NCI-H460 (cell line): ENCODE data around the gene TRAPPC12. TPM values are rescaled to one million over a fixed set of nuclear protein-coding genes. Genes with fewer than 3 reads are reported as not detected.
A peak's percentile ranks its signal among the peaks of the same experiment; 100 is the strongest.

Experiments used
- DNase-seq: peaks from one replicate; pipeline ENCODE4 v3.0.0-alpha.2; 2016; ENCODE audit warnings: low read depth; ENCODE audit errors: extremely low read depth
- total RNA-seq: library from RNA; depleted of rRNA; stranded (reverse); fragments of >200 nt; shearing (Covaris generic); gene quantifications from 2 replicates; pipeline ENCODE4 v1.2.3, GENCODE V29; 2014

Gene TRAPPC12
- total RNA-seq, 1 experiment from 2014 or later: 60.8 TPM

DNA sequence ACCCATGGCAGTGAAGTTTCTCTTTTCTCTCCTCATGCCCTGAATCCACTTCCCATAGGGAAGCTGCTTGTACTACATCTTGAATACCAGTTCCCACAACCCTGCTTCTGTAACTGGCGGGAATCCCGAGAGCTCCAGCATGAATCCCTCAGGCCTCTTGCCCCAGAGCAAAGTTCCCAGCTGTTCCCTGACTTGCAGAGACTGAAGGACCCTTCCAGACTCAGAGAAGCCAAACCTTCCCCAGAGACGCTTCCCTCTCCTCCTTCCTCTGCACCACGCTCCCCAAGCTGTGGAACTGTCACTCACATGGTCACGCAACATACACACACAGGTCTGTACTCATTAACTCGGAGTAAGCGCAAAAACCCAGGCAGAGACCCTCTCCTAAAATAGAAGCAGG lies 26.4 kb downstream of the TRAPPC12 start:
- no peak for DNase-seq

DNA sequence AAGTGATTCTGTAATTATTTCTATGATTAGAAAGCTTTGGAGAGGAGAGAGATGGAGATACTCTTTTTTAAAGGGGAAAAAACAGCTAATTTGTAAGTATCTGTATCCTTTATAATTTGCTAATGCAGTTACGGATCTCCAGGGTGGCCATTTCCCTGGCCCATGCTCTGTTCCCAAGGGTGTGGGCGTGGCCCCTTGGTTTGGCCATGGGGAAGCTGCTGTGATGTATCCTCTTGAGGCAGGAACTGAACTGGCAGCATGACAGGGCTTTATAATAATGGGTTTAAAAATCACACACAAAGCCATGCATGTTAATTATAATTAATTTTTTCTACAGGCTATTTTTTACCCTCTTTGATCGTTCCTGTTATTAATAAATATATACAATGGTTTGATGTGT lies 27.0 kb downstream of the TRAPPC12 start:
- no peak for DNase-seq

DNA sequence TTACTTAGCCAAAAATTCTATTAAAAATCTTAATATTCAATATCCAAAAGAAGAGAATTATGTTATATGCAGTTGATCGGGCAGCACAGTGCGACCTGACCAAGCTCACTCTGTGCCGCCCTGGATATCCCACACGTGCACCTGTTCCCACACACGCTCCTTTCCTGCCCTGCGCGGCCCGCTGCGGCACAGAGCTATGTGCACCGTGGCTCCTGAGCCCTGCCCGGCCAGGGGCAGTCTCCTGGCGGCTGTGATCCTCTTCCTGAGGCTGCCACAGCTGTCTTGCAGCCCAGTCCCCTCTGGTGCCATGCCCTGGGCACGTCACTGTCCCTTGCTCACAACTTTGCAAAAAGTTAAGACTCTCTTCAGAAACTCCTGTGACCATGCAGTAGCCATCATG lies 29.3 kb downstream of the TRAPPC12 start:
- DNase-seq: no peak

DNA sequence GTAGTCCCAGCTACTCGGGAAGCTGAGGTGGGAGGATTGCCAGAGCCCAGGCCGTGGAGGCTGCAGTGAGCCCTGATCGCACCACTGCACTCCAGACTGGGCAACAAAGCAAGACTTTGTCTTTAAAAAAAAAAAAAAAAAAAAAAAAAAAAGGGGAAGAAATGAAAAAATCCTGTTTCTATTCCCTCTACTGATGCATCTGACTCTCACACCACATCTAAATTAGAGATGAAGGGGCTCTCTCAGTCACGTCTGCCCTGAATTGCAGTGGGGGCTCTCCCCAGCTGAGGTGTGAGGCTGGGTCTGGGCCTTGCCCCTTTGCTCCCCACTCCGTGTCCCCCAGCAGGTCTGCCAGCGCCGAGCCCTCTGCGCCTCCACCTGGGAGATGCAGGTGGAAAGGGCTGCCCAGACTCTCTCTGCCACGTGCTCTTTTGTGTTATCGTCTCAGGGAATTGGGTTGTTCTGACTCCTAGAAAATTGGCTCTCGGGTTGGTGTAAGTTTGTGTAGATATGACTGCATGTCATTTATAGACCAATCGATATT lies 30.2 kb downstream of the TRAPPC12 start:
- DNase-seq: no peak

DNA sequence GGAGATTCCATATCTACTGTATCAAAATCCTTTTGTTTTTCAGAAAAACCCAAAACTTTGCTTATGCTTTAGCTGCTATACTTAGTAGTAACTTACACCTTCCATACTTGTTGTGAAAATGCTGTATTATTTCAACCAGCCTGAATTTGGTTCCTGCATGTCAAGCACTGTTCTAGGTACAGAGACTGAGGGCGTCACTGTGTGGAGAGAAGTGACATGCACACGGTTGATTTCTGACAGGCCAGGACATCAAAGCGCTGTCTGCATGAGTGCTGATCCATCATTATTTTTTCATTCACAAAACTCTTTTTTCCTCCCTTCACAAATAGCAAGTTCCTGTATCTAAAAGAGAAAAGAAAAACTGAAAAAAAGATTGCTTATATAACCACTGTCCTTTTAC lies 31.6 kb downstream of the TRAPPC12 start:
- no peak for DNase-seq

DNA sequence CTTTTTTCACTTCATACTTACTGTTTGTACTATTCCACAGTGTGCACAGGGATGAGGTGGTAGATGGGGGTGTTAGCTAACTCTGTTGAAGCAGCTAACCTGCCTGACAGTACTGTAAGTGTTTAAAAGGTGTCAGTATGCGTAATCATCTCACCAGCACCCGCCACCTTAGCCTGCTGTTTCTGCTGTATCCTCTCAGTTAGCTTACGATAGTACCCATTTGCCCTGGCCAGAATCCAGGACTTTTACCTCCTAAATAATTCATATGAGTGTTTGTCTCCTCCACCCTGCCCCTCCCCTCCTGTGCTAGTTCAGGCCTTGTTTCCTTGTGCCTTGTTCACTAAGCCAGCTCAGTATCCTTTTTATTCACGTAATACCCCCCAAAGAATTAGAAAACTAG lies 34.2 kb downstream of the TRAPPC12 start:
- no peak for DNase-seq

DNA sequence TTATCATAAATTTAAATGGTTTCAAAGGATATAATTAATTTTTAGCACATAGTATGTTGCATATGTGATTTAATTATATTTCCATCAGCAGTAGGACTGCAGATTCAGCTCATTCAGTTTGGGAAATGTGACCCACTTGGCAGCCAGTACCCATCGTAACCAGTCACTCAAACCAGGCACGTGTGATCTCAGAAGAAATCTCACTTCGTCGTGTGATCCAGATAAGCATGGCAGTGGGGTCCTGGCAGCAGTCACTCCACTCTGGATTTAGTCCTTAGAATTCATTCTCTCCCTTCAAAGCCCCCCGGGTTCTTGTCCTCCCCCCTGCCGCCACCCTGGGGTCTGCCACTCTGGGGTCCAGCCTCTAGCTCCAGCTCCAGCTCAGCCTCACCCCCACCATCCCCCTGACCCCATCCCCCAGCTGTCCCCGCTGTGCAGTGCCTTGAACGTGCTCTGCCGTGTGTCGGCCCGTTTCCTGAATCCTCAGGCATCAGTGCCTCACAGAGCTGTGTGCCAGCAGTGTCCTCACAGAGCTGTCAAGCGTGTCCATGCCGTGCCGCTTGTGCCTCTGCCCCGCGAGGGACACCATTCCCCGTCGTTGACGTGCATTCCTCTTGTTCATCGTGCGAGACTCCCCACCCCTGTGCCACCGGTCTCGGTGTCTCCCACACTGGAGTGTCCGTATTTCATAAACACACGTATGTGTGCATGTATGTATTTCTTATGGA lies 34.8 kb downstream of the TRAPPC12 start:
- no peak for DNase-seq

DNA sequence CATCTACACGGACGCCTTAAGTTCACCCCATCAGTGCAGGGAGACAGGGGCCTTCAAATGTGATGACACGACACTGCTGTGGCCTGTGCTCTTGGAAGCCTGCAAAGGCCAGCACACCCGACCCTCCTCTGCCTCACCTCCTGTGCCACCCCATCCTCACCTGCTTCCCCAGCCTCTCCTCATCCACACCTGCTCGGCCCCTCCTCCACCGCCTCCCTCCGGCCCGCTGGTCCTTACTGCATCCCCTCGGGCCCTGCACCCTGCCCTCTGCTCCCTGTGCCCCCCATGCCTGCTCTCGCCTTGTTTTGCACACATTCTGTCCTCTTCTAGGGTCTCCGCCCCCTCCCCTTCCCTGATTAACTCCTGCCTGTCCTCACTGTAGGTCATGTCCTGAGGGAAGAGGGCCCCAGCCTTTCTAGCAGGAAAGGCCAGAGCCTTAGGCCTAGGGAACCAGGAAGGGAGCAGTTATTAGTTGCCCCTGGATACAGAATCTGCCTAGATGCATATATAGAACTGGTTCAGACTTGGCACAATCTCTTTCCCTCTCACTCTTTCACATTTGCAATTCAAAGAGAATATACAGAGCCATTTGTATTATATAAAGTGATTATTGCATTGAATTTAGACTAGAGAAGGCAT lies 39.4 kb downstream of the TRAPPC12 start:
- DNase-seq: no peak

DNA sequence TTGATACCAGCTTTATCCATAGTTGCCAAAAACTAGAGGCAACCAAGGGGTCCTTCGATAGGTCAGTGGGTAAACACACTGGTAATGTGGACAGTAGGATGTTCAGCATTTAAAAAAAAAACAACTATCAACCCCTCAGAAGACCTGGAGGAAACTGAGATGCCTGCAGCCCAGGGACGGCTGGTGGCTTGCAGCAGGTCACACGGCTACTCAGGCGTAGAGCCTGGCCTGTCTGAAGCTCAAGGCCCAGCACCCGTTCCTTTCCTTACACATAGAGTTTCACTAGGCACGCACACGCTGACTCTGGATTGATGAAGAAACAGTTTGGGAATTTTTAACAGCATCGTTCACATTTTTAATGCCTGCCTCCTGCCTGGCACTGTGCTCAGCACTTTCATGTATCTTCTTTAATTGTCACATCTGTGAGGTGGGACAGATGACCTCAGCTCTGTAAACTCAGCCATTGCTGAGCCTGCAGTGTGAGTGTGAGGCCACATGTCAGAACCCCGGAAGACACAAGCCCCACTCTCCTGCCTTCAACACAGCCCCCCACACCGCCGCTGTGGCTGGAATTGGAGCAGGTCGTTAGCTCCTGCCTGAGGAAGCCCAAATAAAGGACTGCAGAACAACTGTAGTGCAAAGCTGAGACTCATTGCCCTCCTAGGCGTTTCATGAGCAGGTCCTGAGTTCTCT lies 40.7 kb downstream of the TRAPPC12 start:
- no peak for DNase-seq

DNA sequence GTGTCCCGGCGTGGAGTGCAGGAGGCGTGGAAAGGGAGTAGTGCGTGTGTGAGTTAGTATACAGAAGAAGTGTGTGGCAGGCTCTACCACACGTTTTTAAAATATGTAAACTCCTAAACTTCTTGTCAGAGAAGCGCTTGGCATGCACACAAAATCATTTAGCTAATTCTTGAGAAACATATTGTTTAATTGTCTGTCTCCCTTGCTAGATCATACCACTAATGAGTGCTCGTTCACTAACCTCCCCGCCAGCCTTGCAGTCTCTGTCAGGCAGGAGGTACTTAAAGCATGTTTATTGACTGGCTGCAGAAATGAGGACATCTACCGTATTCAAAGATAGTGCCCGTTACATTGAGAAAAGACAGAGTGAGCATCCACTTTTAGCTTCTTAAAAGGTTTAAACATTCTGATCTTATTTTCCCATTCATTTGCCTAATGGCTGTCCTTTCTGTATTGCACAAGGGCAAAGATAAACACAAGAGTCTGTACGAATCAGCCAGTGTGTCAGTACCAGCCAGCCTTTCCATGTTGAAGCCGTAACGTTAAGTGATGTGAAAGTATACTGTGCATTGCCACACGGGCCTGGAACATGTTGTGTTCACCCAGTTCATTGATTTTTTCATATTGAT lies 41.4 kb downstream of the TRAPPC12 start:
- no peak for DNase-seq

DNA sequence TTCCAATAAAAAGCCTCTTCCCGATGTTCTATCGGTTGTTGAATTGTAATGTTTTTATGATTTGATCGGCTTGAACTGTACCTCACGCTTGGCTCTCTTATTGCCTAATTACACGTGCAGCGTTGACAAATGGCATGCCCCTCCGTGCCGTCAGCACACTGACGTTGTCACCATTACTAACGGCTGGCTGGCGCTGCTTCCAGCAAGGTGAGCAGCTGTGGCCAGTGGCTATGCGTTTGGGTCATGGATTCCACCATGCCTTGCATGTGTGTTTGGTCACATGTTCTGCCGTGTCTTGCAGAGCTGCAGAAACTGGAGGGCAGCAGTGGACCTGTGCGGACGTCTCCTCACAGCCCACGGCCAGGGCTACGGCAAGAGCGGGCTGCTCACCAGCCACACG lies 42.1 kb downstream of the TRAPPC12 start:
- no peak for DNase-seq

DNA sequence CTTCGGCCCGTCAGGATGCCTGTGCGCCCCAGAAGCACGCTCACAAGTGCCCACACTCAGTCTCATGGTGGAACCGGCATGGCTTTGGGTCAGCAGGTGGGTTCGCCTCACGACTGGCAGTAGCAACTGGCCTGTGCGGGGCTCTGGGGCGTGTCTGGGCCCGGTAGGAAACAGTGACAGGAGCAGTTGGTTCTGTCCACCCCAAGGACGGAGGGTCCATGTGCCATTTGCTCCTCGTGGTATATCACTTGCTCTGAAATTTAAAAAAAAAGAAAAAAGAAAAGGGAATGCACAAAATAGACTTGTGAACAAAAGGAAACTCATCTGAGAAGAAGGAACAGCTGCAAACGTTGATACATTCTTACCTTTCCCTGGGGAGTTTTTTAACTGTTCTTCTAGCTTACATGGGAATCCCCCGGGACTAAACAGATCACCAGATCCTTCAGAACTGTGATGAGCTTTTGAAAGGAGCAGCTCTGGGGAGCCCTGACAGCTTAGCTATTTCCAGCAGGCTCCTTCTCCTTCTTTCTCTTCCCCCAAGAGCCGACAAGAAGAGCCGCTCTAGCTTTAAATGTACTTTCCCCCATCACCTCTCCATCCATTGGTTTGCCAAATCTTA lies 42.8 kb downstream of the TRAPPC12 start:
- no peak for DNase-seq

DNA sequence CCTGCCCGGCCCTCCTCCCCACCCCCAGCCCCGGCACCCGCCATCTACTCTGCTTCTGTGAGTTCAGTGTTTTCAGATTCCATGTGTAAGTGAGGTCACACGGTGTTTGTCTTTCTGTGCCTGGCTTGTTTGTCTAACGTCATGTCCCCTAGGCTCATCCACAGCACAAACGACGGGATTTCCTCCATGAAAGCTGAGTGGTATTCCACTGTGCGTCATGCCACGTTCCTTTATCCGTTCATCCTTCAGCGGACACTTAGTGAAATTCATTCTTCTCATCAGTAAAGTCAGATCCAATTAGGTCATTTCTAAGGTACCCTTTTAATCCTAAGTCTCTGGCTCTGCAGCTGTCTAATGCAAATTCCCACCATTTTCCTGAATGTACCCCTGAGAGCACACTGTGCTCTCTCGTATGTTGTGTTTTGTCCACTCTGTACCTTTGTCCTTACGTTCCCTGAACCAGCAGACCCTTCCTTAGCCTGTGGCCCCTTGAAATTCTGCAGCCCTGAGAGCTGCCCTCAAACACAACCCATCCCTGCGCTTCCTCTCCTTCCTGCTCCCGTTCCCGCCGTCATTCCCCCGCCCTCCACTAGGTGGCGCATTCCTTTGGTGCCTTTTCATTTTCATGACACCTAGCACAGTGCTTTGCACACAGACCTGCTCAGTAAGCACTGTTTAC lies 44.1 kb downstream of the TRAPPC12 start:
- peak; percentile 68 for DNase-seq

DNA sequence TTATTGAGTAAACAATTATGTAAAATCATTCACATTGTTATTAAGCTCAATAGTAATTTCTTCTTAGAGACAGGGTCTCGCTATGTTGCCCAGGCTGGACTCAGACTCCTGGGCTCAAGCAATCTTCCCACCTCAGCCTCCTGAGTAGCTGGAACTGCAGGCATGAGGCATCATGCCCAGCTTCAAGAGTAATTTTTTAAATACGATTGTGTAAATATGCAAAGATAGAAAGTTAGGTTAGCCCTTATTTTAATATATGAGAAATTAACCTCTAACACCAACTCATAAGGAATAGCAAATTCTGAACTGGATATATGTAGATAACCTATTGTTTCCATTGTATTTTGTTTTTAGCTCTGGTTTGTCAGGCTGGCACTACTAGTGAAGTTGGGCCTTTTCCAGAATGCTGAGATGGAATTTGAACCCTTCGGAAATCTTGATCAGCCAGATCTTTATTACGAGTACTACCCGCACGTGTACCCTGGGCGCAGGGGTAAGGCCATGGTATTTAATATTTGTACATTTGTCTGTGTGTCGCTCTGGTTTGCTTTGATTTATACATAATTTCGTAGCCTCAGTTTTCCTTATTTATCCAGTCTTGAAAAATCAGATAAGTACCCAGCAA lies 44.8 kb downstream of the TRAPPC12 start:
- no peak for DNase-seq

DNA sequence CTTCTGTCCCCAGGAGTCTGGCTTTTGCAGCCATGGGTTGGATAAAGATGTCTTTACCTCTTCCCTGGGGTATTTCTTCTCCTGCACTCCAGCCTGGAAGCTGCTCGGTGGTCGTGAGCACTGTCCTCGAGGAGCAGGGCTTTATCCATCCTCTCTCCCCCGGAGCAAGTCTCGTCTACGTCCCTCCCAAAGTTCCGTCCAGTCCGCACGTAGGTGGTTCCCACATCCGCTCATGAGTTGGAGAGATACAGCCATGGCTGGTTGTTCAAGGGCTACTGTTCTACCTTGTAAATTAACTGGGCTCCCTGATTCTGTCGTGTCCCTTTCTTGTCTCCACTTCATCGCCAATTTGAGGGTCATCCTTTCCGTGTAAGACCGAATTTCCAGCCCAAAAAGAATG lies 47.1 kb downstream of the TRAPPC12 start:
- DNase-seq: no peak

DNA sequence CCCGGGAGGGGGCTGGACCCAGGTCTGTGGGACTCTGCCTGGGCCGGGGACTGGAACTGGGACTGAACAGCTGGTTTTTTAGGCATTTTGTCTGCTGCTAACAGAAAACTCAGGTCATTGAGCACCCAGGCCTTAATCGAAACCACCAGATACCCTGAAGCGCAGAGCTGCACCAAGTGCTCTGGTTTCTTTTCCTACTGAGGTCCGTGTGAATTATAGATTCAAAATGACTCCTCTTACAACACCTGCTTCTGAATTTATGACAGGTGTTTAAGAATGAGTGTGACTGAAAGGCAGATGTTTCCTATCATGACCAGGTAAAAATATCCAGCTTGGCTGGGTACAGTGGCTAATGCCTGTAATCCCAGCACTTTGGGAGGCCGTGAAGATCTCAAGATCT lies 47.8 kb downstream of the TRAPPC12 start:
- no peak for DNase-seq

DNA sequence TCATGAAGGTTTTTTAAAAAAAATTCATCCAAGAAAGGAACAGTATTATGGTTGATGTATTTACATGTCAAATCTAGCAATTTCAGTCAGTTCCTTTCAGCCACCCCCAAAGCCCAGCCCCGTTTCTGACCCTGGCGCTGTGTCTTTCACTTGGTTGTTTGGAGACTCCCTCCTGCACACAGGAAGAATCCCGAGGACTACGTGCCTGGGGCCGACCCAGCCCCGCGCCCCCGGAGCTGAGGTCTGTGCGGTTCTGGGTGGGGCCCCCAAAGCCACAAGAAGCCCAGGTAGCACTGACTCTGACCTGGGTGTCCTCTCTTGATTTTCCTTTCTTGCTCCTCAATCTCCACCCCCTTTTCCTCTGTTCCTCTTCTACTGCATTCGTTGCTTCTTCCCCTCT lies 49.1 kb downstream of the TRAPPC12 start:
- DNase-seq: no peak

DNA sequence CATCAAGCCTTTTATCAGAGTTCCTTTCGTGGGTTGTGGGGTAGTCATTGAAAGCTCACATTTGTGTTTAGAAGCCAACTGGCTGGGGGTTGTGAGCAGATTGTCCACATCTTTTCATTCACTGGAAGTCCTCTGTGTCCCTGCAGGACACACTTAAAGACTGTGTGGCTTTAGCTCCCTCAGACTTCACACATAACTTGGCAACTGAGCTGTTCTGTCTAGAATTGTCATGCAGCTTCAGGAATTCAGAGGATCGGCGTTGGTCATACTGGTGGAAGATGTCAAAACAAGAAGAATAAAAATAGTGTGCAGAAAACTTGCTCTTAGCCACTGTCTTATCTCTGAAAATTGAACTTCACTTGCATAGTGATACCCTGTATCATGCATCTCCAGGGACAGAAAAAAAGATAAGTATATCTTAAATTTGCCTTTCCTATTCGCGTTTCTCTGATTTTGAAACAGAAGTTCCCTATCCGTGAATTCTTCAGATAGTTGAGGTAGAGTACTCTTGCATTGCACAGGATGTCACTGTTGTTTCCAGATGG lies 49.6 kb downstream of the TRAPPC12 start:
- no peak for DNase-seq

DNA sequence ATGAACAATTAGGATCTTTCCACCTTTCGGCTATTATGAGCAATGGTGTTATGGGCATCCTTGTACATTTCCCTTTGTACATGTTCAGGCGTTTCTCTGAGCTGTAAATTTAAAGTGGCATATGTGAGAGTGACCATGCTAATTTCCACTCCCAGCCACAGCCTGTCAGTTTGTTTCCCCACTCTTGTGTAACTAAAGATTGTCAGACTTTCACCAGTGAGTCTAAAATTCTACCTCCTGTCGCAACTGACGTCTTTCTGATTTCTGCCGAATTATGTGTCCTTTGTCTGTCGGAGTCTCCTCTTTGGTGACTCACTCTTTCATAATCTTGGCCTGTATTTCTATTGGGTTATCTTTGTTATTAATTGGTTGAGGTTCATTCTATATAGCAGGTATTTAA lies 50.7 kb downstream of the TRAPPC12 start:
- DNase-seq: no peak
